ENCODE results near the gene SLC2A1.

Gene SLC2A1

DNA sequence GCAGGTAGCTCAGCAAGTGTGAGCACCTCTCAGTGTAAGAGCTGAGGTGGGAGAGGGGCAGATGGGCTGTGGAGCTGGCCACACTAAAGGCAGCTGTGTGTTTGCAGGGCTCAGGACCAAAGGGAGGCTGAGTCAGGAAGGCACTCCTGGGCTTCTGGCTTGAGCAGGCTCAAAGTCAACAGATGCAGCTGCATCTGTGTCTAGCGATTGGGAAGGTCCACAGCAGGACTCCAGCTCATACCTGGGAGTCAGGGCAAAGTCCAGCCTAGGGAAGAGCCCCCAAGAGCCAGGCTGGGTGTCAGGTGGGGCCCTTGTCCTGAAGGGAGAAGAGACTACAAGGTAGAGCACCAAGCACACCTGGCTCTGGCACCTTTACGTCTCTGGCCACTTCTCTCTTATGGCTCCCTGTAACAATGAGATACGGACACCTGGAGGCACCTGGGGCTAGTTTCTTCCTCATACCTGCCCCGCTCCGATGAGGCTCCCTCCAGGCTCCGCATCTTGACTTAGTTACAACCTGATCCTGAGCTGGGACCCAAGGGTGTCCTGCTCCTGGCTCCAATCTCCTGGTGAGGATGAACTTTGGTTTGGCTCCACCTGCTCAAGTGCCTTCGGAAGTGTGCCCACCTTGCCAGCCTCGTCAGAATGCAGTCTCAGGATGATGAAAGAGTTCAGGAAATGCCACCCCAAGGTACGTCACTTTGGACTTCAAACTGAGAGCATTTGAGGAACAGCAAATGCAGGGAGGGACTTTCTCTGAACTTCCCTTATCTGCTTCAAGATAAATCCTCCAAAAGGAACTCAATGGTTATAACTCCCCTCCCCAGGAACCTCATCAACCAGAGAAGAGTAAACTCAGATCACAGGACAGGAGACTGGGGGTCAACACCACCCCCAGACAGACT lies 21.5 kb upstream of the SLC2A1 start:
- DNase-seq, result peak; percentile 58

DNA sequence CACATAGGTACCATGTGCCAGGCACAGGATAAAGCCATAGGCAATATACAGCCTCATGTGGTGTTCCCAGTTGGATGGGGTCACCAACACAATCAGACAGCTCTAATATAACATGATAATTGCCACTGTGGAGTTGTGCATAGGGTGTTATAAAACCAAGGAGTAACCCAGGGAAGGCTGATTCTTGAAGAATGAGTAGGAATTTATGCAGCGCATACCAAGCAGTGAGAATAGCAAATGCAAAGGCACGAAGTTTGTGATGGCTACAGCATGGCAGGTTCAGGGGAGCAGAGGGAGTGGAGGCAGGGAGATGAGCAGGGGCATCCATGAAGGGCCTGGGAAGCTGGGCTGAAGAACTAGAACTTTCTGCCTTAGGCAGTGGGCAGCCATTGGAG lies 20.4 kb upstream of the SLC2A1 start:
- DNase-seq, result no peak

- no peak for DNase-seq
These were observed 19.8 kb upstream of the SLC2A1 start for GRCh38 chr1:42978317-42979035.

DNA sequence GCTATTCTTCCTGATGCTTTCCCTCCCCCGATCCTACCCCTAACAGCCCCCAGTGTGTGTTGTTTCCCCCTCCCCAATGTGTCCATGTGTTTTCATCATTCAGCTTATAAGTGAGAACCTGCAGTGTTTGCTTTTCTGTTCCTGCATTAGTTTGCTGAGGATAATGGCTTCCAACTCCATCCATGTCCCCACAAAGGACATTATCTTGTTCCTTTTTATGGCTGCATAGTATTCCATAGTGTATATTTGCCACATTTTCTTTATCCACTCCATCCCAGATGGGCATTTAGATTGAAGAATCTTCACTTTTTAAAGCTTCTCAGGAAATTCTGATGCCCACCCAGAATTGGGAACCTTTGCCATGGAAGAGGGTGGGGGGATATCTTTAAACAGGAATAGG lies 19.0 kb upstream of the SLC2A1 start:
- DNase-seq, result no peak

DNA sequence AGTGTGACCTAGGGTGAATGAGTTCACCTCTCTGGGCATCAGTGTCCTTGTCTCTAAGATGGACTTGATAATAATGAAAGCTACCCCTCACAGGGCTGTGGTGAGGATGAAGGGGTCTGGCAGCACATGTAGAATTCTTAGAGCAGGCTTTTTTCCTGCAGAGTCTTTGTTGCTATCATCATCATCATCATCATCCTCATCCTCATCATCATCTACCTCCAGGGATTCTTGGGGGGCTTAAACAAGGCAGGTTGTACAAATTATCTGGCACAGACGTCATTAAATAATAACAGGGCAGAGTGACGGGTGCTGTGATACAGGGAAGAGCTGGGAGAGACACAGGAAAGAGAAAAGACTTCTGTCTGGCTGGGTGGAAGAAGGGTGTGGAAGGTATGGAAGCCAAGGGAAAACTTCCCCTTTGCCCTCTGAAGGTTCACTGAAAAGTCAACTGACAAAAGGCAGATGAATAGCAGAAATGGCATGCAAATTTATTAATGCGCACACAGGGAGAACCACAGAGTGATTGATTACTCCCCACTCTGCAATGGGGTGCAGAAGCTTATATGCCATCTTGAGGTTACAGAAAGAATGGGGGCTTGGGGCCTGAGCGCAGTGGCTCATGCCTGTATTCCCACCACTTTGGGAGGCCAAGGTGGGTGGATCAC lies 17.0 kb upstream of the SLC2A1 start:
- no peak for DNase-seq

GRCh38 chr1:42974767-42975437 lies 16.2 kb upstream of the SLC2A1 start:
- DNase-seq, result no peak

DNA sequence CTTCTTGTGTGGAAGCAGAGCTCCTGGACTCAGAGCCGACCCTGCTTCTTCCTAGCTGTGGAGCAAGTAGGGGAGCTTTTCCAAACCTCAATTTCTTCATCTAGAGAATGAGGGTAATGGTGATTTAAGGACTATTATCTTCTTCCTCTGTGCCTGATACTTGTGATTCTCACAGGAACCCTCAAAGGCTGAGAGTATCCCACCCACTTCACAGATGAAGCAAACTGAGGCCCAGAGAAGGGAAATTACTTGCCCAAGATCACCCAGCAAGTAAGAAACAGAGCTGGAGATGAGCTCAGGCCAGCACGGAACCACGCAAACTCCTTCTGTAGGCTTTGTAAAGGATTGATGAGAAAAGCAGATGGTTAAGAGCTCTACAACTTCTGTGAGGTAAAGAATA lies 15.1 kb upstream of the SLC2A1 start:
- DNase-seq, result no peak

DNA sequence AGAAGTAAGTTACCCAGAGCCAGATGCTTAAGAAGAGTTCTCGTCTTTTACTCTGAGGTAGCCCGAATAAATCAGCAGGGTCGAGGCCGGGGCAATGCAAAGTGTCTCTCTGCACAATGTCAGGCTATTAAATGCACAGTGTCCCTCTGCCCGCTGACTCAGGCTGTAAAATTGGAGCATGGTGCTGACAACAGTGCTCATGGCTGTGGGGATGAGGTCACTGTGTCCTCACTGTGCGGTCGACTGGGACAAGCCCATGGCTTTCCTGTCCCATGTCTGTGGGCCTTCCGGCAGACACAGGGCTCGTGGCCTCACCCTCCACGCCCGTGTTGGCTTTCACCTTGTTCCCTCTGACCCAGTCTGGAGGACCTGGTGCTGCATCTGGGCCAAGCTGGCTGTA lies 14.6 kb upstream of the SLC2A1 start:
- no peak for DNase-seq

DNA sequence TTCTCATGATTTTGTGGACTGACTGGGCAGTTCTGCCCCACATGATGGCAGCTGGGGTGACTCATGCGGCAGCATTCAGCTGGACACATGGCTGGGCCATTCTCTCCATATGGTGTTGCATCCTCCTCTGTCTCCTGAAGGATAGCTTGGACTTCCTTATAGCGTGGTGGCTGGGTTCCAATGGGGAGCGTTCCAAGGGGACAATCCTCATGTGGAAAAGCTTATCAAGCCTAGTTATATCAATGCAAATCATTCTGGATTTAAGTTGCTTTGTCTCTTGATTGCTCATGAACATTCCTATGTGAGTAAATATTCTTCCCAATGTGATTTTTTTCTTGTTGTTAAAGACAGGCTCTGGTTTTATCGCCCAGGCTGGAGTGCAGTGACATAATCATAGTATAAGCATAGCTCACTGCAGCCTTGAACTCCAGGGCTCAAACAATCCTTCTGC lies 13.2 kb upstream of the SLC2A1 start:
- no peak for DNase-seq

- DNase-seq, result no peak
These were observed 11.5 kb upstream of the SLC2A1 start for GRCh38 chr1:42970143-42970542.

DNA sequence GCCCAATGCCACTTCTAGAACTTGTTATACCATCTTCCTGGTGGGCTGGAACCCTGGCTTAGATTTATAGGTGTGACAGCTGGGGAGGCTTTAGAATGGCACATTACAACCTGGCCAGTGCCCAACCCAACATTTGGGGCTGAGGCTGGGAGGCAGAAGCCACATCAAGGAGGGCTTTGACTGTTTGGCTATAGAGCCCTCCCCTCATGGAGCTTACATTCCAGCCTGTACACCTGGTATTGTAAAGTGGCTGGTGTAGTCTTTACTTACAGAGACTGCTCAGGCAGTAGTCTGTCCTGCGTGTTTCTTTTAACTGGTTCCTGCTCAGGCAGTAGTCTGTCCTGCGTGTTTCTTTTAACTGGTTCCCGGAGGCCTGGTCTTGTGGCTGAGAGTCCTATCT lies 10.0 kb upstream of the SLC2A1 start:
- DNase-seq, result no peak

DNA sequence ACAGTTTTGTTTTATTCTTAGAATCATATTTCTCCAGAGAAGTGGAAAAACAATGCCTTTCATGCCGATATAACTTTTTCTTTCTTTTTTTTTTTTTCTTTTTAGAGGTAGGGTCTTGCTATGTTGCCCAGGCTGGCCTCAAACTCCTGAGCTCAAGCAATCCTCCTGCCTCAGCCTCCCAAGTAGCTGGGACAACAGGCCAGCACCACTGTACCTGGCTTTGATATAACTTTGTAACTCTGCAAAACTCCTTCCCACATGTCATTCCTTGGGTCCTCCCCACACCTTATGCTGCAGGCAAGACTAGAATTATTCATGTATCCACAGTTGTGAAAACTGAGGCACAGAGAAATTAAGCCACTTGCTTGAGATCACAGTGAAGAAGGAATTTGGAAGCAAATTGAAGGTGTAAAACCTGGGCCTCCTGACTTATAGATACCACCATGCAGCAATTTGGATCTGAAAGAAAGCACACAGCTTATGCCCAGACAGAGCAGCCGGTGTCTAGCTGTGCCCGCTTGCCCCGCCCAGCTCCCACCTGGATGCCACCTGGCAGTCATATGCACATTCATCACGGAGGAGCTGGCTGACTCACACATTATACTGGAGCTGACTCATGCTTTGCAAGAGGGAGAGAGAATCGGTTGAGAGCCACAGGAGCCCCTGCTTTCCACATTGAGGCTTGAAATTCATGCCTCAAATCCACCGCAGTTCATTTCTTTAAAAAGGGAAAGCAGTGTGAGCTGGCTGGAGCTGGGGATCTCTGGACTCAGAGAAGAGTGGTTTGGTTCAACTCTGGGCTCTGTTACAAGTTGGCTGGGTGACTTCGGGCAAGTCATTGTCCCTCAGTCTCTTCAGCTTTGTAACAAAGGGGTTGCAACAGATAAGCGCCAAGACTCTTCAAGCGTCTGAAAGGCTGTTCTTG lies 8.3 kb upstream of the SLC2A1 start:
- peak; percentile 100 for DNase-seq

GRCh38 chr1:42965378-42965777 lies 6.7 kb upstream of the SLC2A1 start:
- DNase-seq, result no peak

DNA sequence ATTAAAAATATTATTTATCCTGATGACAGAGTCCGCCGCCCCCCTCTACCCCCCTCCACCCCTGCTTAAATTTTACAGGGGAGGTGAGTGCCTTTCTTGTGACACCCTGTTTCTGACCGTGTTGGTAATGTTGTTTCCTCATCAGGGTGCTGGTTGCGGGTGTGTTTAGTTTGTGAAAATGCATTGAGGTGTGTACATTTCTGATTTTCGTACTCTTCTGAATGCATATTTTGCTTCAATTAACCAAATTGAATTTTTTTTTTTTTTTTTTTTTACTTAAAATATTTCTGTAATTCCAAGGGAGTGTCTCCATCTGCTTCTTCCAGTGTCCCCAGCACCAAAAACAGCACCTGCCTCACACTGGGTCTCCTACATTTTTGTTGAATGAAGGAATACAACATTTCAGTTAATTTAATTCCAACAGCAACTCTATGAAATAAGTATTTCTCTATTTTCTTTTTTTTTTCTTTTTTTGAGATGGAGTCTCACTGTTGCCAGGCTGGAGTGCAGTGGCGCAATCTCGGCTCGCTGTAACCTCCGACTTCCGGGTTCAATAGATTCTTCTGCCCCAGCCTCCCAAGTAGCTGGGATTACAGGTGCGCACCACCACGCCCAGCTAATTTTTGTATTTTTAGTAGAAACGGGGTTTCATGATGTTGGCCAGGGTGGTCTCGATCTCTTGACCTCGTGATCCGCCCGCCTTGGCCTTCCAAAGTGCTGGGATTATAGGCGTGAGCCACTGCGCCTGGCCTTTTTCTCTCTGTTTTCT lies 5.6 kb upstream of the SLC2A1 start:
- no peak for DNase-seq

DNA sequence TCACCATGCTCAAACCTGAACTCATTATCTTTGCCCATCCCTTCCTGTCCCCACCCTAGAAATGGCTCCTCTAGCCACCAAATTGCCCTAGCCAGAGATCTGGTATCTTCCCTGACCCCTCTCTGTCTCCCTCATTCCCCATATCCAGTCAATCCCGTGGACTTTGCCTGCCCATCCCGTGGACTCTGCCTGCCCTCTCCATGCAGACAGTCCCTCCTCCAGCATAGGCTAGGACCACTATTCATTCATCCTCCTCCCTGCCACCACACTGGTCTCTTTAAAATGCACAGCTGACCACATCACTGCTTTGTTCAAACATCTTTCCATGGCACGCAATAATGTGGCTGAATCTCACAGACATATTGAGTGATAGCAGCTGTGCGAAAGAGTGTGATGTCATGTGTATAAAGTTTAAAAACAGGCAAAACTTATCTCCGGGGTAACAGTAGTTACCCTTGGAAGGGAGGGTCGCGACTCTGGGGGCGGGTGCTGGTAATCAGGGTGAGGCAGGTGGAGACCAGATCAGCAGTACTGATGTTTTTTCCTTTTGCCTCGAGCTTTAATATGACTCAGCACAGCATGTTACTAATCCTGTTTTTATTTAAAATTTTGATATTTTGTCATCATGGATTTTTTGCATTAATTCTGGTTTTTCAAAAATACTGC lies 4.8 kb upstream of the SLC2A1 start:
- DNase-seq, result peak; percentile 99

- peak; percentile 100 for DNase-seq
These were observed 4.1 kb upstream of the SLC2A1 start for GRCh38 chr1:42962641-42963377.

- DNase-seq, result peak; percentile 92
These were observed 2.8 kb upstream of the SLC2A1 start for GRCh38 chr1:42961312-42962091.

GRCh38 chr1:42960566-42961311 lies 2.1 kb upstream of the SLC2A1 start:
- DNase-seq, result no peak

DNA sequence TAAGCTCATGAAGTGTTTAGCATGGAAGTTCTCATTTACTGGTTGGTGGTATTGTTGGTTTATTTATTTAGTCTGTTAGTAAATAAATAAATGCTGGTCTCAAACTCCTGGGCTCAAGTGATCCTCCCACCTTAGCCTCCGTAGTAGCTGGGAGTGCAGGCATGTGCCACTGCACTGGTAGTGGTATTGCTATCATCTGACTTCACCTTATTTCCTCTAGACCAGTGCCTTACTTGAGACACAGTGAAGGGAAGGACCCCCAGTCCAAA lies 1.4 kb upstream of the SLC2A1 start:
- DNase-seq, result no peak
